ENCODE data around the gene HHIPL2.

The HHIPL2 gene

GRCh38 chr1:222592171-222592570, 44.3 kb upstream of the HHIPL2 start:
- H3F3A ChIP-seq (ENCODE audit: low read depth): no peaks in the 10 kb centered on the region
- H3K4me2 ChIP-seq (ENCODE audit: low read depth, low read length, poor library complexity, severe bottlenecking): no peak overlapping the region
- no peak overlapping the region for H3K9ac ChIP-seq (ENCODE audit: low read depth, low read length, poor library complexity, severe bottlenecking)
- TF ChIP-seq CTCF (conservative IDR thresholded peaks at IDR 0.05; ENCODE audit: low read length) (no peak), EZH2phosphoT487 (IDR thresholded peaks at IDR 0.05; ENCODE audit: borderline replicate concordance) (no peak)
- H3K27me3 ChIP-seq (ENCODE audit: insufficient read depth, low read length, poor library complexity, severe bottlenecking): peaks cover 63% of the 10 kb centered on the region
- no peak overlapping the region for H2AFZ ChIP-seq (ENCODE audit: low read length)
- H3K4me3 ChIP-seq (ENCODE audit: low read length, poor library complexity, severe bottlenecking): no peak overlapping the region
- H3K9me3 ChIP-seq (ENCODE audit: insufficient read depth, low read depth, low read length): no peaks in the 10 kb centered on the region
- H3K4me1 ChIP-seq (ENCODE audit: insufficient read depth, low read length, poor library complexity, severe bottlenecking): peaks cover 25% of the 10 kb centered on the region
- peaks cover 28% of the 10 kb centered on the region for H3K79me2 ChIP-seq (ENCODE audit: insufficient read depth, low read length)
- H3K9me2 ChIP-seq (replicated peaks; ENCODE audit: low read depth, low read length): no peaks in the 10 kb centered on the region
- H3K36me3 ChIP-seq (ENCODE audit: insufficient read depth, low read length): no peaks in the 10 kb centered on the region
- peaks cover 2% of the 10 kb centered on the region for H4K20me1 ChIP-seq (ENCODE audit: insufficient read depth, low read length, poor library complexity, severe bottlenecking)

GRCh38 chr1:222589462-222590302, 41.8 kb upstream of the HHIPL2 start, which contains the start of gene TAF1A:
Gene TAF1A, minus strand, starts transcription at chr1:222589933.
- no peak for TF ChIP-seq EZH2phosphoT487 (IDR thresholded peaks at IDR 0.05; ENCODE audit: borderline replicate concordance)
- TF ChIP-seq CTCF (conservative IDR thresholded peaks at IDR 0.05; ENCODE audit: low read length): no peak
- no peaks in the 10 kb centered on the region for H3K9me3 ChIP-seq (ENCODE audit: insufficient read depth, low read depth, low read length)
- peaks cover 46% of the 10 kb centered on the region for H3K4me1 ChIP-seq (ENCODE audit: insufficient read depth, low read length, poor library complexity, severe bottlenecking)
- H3K9me2 ChIP-seq (replicated peaks; ENCODE audit: low read depth, low read length): no peaks in the 10 kb centered on the region
- H3K4me2 ChIP-seq (ENCODE audit: low read depth, low read length, poor library complexity, severe bottlenecking): peak within 1 kb of the TSS; percentile 91
- H4K20me1 ChIP-seq (ENCODE audit: insufficient read depth, low read length, poor library complexity, severe bottlenecking): peaks cover 10% of the 10 kb centered on the region
- peak within 1 kb of the TSS; percentile 99 for H3K4me3 ChIP-seq (ENCODE audit: low read length, poor library complexity, severe bottlenecking)
- peaks cover 51% of the 10 kb centered on the region for H3K79me2 ChIP-seq (ENCODE audit: insufficient read depth, low read length)
- H3K36me3 ChIP-seq (ENCODE audit: insufficient read depth, low read length): no peaks in the 10 kb centered on the region; the same call in 1 of the 2 replicates
- peak within 1 kb of the TSS; percentile 88 for H3K9ac ChIP-seq (ENCODE audit: low read depth, low read length, poor library complexity, severe bottlenecking)
- peaks cover 47% of the 10 kb centered on the region for H3K27me3 ChIP-seq (ENCODE audit: insufficient read depth, low read length, poor library complexity, severe bottlenecking)
- H3F3A ChIP-seq (ENCODE audit: low read depth): no peaks in the 10 kb centered on the region
- peak within 1 kb of the TSS; percentile 100 for H2AFZ ChIP-seq (ENCODE audit: low read length)

- H3K79me2 ChIP-seq (ENCODE audit: insufficient read depth, low read length): peaks cover 54% of the 10 kb centered on the region
Observed at GRCh38 chr1:222588135-222588534, 40.2 kb upstream of the HHIPL2 start.

More at GRCh38 chr1:222588135-222588534, 40.2 kb upstream of the HHIPL2 start:
- peak overlapping the region; percentile 91 for H3K4me2 ChIP-seq (ENCODE audit: low read depth, low read length, poor library complexity, severe bottlenecking)
- H4K20me1 ChIP-seq (ENCODE audit: insufficient read depth, low read length, poor library complexity, severe bottlenecking): peaks cover 10% of the 10 kb centered on the region
- H3K4me3 ChIP-seq (ENCODE audit: low read length, poor library complexity, severe bottlenecking): peak overlapping the region; percentile 99
- H3K9ac ChIP-seq (ENCODE audit: low read depth, low read length, poor library complexity, severe bottlenecking): peak overlapping the region; percentile 88
- H3K9me2 ChIP-seq (replicated peaks; ENCODE audit: low read depth, low read length): no peaks in the 10 kb centered on the region
- no peaks in the 10 kb centered on the region for H3K9me3 ChIP-seq (ENCODE audit: insufficient read depth, low read depth, low read length)
- no peaks in the 10 kb centered on the region for H3F3A ChIP-seq (ENCODE audit: low read depth)
- TF ChIP-seq EZH2phosphoT487 (IDR thresholded peaks at IDR 0.05; ENCODE audit: borderline replicate concordance): no peak
- peaks cover 31% of the 10 kb centered on the region for H3K27me3 ChIP-seq (ENCODE audit: insufficient read depth, low read length, poor library complexity, severe bottlenecking)
- peaks cover 54% of the 10 kb centered on the region for H3K4me1 ChIP-seq (ENCODE audit: insufficient read depth, low read length, poor library complexity, severe bottlenecking)
- no peak overlapping the region for H2AFZ ChIP-seq (ENCODE audit: low read length)
- peaks cover 3% of the 10 kb centered on the region for H3K36me3 ChIP-seq (ENCODE audit: insufficient read depth, low read length)

All from Loucy (cell line).